Tongue (tissue), 2 donors: ENCODE data around the gene C5orf46. TPM values are rescaled to one million over a fixed set of nuclear protein-coding genes. Genes with fewer than 3 reads are reported as not detected.
"Not testable (repeated sequence)": the region's sequence is repeated elsewhere in the genome, so short reads cannot be mapped to it uniquely, and the experiment has no call there.

Experiments
- DNase-seq: peaks from one replicate; pipeline ENCODE4 v3.0.0-alpha.2; 2015
- total RNA-seq: library from RNA; depleted of rRNA; stranded (reverse); fragments of >200 nt; gene quantifications from one replicate; pipeline ENCODE4 v1.2.3, GENCODE V29; 2014

C5orf46 gene
- 4.2 TPM for total RNA-seq

DNA sequence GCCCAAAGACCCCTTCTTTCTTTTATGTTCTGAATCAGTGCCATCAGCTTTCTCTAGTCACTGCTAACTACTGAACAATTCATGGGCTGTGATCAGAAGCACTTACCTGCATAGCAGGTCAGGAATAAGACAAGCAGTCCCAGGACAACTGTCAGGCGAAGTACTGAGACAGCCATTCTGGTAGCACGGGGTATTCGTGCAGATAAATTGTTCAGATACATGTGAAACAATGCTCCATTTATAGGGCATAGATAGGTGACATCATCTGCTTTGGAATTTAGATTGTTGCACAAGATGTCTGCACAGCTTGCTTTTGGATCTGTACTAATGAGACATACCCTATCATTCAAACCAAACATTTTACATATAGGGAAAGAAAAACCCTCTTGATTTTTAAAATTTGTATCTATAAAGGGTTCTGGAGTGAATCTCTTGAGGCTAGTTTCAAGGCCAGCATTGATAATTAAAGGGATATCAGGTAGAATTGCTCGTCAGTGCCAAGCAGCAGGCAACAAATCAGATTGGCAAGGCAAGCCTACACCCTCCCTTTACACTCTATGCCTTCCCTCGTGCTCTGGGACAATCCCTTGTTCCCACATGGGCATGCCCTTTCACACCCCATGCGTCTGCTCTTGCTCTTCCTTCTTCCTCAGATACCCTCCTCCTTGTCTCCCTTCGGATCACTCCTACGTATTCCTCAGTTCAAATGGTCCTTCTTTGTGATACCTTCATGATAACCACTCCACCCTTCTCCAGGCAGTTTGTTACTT is at the start of gene C5orf46:
TSS of gene C5orf46 (minus strand) at position 213 of the 770 bp plus-strand sequence. CDS start at position 176, 37 bp downstream.
- no peak for DNase-seq

DNA sequence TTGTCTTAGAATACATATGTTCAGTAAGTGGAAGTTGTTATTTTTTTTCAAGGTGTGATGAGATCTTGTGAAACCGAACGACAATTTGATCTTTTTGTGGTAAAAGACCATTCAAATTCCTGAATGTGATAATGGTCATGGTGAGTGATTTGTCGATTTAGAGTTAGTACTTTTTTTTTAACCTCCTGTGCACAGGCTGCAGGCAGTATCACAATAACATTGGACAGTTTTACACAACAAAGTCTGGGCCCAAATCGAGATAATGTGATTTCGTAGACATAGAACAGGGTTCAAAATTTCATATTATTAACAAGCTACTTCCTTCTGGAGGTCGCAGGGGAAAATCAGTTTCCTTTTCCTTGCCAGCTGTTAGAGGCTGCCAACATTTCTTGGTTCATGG is 48.6 kb upstream of the C5orf46 start:
- no peak for DNase-seq

- peak; percentile 57 for DNase-seq
These were observed 43.6 kb upstream of the C5orf46 start for GRCh38 chr5:147949711-147950573.

- not testable (repeated sequence) for DNase-seq
These were observed 40.4 kb upstream of the C5orf46 start for GRCh38 chr5:147946658-147947274.

GRCh38 chr5:147939431-147940114 is 33.2 kb upstream of the C5orf46 start:
- no peak for DNase-seq

GRCh38 chr5:147935032-147935431 is 28.7 kb upstream of the C5orf46 start:
- DNase-seq = peak; percentile 60

DNA sequence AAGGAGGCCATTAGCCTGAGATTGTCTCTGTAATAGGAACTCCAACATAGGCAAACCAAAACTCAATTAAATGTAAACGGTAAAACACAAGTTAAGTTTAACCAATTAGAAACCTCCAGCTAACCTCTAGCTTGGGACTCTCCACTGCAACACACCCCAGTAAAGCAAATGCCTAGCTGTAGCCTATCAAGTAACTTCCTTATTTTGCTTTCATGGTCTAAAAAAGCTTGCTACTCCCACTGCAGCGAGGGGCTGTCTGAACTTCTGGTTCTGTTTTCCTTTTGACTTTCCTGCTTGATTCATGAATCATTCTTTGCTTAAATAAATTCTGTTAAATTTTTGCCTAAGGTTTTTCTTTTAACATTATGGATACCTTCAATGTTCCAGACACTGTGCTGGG is 24.4 kb upstream of the C5orf46 start:
- DNase-seq = no peak

DNA sequence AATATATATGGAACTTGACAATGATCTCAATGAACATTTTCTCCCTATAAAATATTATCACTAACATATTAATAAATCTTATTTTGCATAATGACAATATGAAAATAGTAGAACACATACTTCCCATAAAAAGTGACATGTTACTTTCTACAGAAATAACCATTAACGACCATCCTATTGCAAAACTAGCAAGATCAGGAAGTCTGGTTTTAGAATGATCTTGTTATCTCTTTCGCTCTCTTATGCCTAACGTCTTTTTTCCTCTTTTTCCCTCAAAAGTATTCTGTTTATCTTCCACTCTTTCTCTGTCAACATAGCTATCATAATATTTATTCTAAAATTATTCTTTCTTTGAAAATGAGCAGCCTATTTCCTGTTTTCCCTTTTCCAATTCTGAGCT is 21.6 kb upstream of the C5orf46 start:
- no peak for DNase-seq

DNA sequence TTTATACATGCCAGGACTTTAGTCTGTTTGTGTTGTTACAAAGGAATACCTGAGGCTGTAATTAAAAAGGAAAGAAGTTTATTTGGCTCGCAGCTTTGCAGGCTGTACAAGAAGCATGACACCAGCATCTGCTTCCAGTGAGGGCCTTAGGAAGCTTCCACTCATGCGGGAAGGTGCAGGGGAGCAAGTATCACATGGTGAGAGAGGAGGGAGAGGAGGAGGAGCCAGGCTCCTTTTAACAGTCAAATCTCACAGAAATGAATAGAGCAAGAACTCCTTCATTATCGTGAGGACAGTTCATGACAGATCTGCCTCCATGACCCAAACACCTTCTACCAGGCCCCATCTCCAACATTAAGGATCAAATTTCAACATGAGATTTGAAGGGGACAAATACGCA is 18.7 kb upstream of the C5orf46 start:
- DNase-seq = no peak

GRCh38 chr5:147921136-147921535 is 14.8 kb upstream of the C5orf46 start:
- DNase-seq = no peak

DNA sequence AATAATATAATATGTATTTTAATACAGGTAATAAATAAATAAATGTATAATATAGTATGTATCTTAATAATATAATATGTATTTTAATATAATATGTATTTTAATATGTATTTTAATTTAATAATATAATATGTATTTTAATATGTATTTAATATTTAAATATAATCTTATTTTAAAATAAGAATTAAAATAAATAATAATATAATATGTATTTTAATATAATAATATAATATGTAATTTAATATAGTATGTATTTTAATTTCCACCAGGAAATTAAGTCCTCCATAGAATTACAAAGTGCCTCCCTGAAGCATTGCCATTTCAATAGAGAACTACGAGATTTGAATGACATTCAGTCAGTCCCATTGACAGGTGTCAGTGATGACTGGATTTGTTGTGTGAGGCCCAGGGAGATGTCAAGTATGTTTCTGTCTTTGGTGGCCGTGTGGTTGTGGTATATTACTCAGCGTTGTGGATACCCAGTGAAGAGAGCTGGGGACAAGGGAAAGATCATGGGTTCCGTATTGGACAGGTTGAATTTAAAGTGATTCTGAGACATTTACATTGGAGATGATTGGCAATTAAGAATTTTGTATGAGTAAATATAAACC is 14.2 kb upstream of the C5orf46 start:
- no peak for DNase-seq

GRCh38 chr5:147918899-147919298 is 12.6 kb upstream of the C5orf46 start:
- no peak for DNase-seq

GRCh38 chr5:147918101-147918685 is 11.9 kb upstream of the C5orf46 start:
- no peak for DNase-seq

GRCh38 chr5:147913786-147914185 is 7.4 kb upstream of the C5orf46 start:
- DNase-seq = no peak

GRCh38 chr5:147912011-147912410 is 5.7 kb upstream of the C5orf46 start:
- DNase-seq = no peak

DNA sequence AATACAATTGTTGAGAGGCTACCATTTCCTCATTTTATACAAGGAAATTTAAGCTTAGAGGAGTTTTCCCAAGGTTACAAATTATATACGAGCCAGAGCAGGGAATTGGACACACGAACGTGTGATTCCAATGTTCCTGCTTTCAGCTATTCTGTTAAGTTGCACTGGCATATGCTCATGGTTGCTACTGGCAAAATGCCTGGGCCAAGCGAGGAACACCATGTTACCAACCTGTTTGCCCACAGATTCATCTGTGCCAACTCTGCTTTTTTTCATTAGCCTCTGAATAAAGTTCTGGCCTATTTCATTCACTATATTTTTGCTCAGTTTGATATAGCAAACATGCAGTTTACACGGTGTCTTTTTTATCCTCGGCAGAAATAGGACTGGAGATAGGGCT is 5.1 kb upstream of the C5orf46 start:
- DNase-seq = no peak

DNA sequence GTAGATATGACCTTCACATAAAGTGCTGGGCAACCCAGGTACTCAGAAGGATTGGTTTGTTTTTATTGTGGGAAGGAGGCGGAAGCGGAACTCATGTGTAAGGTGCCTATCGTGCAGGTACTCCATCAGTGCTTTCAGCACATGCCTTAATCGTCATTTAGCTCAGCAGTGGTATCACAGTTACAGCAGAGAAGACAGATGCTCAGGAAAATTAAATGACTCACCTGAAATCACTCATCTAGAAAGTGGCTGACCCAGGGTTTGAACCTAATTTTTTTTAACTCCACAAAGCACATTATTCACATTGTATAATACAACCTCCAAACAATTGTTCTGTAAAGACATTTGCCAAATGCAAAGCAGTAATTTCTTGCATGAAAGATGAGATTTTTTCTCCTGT is 2.2 kb downstream of the C5orf46 start:
- DNase-seq = no peak

DNA sequence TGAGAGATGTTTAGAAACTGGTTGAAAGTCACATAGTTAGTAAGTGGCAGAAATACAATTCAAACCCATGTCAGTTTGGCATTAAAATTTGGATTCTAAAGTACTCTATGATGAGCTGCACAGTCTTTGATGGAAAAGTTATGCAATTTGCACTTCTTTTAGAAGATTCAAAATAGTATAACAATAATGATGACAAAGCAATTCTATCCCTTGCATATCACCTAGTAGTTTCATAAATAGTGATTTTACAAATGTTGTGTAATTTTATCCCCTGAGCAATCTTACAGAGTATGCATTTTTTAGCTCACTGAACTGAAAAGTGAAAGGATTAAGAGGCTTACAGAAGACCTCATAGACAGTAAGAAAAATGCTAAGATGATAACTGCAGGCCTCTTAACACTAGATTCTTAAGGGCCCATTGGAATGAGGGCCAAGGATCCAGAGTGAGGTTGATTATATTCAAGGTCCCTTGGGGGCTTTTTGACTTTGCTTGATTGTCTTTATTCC is 3.7 kb downstream of the C5orf46 start:
- no peak for DNase-seq

- DNase-seq = no peak
These were observed 4.7 kb downstream of the C5orf46 start for GRCh38 chr5:147901599-147902039.

GRCh38 chr5:147898875-147899401 is 7.4 kb downstream of the C5orf46 start:
- DNase-seq = no peak

- no peak for DNase-seq
These were observed 10.5 kb downstream of the C5orf46 start for GRCh38 chr5:147895864-147896263.
